HFF-Myc (cell line): Measurements from ENCODE around the gene ABO.
"Not testable (repeated sequence)": the region's sequence is repeated elsewhere in the genome, so short reads cannot be mapped to it uniquely, and the experiment has no call there.

Source experiments
- DNase-seq: peaks from one replicate; pipeline ENCODE4 v3.0.0-alpha.2; 2011; ENCODE audit warnings: low read depth; ENCODE audit errors: extremely low read depth
- H3K4me3 ChIP-seq: replicated peaks from 2 replicates; pipeline ENCODE4 v1.5.1; 2011; ENCODE audit warnings: low read depth, mild to moderate bottlenecking, control low read depth, low read length
- TF ChIP-seq, protein P1 (sequence below): IDR thresholded peaks from 2 replicates; pipeline ENCODE4 v1.5.1; 2012; ENCODE audit warnings: mild to moderate bottlenecking, low read depth, low read length, control low read depth; ENCODE audit errors: missing control alignments

The ABO gene

DNA sequence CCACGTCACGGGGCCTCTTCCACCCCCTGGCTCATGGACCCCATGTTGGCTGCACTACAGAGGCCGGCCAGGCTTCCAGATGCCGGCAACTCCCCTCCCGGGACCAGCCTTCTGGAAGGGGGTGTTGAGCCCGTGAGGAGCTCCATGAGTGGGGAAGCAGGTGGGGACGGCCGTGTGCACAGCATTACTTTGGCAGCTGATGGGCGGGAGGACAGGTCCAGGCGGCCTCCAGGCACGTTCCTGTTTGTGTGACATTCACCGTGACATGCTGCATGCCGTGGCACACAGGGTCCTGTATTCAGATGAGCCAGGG is 29.1 kb upstream of the ABO start:
- no peak for DNase-seq
- no peak overlapping the region for H3K4me3 ChIP-seq
- TF ChIP-seq, protein P1, sequence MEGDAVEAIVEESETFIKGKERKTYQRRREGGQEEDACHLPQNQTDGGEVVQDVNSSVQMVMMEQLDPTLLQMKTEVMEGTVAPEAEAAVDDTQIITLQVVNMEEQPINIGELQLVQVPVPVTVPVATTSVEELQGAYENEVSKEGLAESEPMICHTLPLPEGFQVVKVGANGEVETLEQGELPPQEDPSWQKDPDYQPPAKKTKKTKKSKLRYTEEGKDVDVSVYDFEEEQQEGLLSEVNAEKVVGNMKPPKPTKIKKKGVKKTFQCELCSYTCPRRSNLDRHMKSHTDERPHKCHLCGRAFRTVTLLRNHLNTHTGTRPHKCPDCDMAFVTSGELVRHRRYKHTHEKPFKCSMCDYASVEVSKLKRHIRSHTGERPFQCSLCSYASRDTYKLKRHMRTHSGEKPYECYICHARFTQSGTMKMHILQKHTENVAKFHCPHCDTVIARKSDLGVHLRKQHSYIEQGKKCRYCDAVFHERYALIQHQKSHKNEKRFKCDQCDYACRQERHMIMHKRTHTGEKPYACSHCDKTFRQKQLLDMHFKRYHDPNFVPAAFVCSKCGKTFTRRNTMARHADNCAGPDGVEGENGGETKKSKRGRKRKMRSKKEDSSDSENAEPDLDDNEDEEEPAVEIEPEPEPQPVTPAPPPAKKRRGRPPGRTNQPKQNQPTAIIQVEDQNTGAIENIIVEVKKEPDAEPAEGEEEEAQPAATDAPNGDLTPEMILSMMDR: no peak

DNA sequence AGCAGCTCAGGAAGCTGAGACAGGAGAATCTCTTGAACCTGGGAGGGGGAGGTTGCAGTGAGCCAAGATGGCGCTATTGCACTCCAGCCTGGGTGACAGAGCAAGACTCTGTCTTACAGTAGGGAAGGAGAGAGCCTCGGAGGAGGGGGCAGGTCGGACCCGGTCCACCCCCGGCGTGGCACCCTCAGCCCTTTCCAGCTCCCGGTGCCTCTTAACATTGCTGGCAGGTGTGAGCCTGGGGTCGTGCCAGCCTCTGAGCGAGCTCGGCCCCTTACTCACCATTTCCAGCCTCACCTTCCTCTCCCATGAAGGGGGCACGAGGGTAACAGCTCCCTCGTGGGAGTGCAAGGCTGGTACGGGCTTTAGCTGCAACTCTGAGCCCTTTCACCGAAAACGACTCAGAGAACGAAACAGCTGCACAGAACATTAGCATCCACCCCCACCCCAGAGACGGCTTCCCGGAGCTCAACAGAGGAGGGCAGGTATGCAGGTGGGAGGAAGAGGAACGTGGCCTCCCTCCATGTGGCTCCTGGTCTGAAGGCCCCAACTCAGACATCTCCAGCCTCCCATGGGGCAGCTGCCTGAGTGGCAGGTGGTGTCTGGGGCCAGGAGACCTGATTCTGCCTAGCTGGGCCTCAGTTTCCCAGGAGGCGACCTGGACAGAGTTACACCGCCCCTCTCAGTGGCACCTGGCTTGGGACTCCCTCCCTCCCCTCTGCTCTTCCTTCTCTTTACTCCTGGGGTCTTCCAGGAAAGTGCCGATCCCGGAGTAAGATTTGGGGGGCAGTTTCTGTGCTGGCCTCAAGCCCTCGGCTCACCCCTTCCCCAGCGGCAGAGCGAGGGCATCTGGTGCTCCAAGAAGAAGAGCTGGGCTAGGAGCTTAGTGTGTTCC is 28.5 kb upstream of the ABO start:
- TF ChIP-seq, protein P1: no peak
- no peak overlapping the region for H3K4me3 ChIP-seq
- no peak for DNase-seq

DNA sequence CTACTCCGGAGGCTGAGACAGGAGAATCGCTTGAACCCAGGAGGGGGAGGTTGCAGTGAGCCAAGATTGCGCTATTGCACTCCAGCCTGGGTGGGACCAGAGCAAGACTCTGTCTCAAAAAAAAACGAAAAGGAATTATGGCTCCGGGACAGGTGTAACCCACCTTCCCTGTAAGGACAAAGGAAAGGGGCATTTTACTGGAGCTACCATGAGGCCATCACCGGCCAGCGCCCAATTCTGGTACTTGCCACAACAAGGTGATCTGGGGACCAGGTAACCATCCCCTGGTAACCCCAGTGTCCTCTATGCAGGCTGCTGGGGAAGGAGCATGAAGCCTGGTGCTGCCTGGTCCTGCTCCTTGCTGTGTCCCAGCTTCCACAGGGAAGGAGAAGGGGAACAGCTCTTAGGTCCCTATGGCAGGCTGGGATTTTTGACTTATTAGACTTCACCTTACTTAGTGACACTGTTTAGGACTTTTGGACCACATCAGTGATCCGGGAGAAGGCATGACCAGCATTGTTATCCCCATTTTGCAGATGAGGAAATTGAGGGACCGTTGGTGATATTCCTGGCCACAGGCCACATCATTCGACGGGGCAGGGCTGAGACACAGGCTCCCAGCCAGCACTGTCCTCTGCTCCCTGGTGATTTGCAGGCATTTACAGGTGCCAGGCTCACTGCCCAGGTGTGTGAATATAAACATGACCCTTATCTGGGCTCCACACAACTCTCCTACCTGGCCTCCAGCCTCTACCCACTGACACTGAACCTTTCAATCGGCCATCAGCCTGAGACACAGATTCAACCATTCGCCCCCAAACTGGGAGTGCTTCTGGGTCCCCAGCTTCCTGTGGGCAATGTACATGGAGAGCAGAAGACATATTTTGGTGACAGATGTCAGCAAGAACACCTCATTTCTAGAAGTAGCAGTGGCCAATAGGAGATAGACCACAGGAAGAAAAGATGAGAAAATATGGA is 26.5 kb upstream of the ABO start:
- H3K4me3 ChIP-seq: no peak overlapping the region
- no peak for DNase-seq
- TF ChIP-seq, protein P1: no peak

DNA sequence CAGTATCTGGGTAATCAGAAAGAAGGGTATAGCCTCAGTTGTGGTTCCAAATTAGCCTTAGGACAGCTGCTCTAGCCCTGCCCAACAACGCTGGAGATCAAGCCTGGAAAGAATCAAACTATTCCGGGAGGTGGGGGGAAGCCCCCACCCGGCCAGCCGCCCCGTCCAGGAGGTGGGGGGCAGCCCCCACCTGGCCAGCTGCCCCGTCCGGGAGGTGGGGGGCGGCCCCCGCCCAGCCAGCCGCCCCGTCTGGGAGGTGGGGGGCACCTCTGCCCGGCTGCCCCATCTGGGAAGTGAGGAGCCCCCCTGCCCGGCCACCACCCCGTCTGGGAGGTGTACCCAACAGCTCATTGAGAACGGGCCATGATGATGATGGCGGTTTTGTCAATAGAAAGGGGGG is 25.0 kb upstream of the ABO start:
- not testable (repeated sequence) for H3K4me3 ChIP-seq, DNase-seq

DNA sequence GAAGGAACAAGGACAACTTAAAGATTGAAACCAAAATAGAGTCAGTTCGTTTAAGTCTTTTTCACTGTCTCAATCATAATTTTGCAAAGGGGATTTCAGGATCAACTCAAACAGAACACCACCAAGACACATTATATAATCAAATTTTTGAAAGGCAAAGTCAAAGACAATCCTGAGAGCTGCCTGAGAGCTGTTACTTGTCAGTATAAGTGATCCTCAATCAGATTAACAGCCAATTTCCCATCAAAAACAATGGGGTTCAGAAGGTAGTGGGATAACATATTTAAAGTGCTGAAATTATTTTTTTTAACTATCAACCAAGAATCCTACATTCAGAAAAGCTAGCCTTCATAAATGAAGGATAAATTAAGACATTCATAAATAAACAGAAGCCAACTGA is 19.3 kb upstream of the ABO start:
- DNase-seq: no peak
- TF ChIP-seq, protein P1: no peak
- no peak overlapping the region for H3K4me3 ChIP-seq

DNA sequence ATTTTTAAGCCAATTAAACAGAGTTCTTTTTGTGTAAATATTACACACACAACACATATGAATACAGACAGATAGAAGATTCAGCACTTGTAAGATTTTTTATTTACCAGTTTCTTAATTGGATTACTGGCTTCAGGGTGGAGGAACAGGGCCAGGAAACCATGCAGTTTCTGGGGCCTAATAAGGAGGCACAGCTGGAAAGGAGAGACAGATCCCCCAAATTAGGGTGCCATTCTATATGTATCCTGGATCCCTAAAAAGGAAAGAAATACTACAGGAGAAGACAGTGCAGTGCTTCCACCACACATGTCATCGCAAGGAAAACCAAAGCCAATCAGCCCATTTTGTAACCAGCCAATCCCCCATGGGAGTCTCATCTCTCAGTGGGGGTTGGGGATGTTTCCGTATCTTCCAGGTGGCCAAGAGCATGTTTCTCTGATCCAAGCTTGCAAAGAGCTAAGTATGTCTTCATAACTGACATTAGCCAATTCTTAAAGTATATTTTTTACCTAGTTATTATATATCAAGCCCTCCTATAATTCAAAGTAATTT is 15.8 kb upstream of the ABO start:
- DNase-seq: no peak
- TF ChIP-seq, protein P1: no peak
- no peak overlapping the region for H3K4me3 ChIP-seq

DNA sequence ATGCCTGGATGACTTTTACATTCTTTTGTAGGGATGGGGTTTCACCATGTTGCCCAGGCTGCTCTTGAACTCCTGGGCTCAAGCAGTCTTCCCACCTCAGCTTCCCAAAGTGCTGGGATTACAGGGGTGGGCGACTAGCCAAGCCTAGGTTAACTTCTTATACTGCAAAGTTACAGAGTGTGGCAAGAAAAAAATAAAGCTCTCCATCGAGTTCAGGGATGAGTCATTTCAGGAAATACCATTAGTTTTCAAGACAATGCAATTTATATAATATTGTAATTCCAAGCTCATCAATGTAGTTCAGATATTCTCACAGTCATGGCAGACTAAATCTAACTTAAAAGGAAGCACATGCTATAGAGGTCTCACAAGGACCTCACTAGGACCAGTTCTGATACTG is 11.5 kb upstream of the ABO start:
- DNase-seq: no peak
- no peak overlapping the region for H3K4me3 ChIP-seq
- TF ChIP-seq, protein P1: no peak
